Activated T-cell treated with anti-CD3 and anti-CD28 coated beads, Interleukin-2, amount 50 U/mL, for 24 hours (primary cell): Measurements from ENCODE around the gene CDKL5.
"Not testable (repeated sequence)": the region's sequence is repeated elsewhere in the genome, so short reads cannot be mapped to it uniquely, and the experiment has no call there.

Source experiments
- DNase-seq: peaks from one replicate; pipeline ENCODE4 v3.0.0-alpha.2; 2020
- H3K27ac Mint-ChIP-seq: 2 replicates; pipeline ENCODE4 v1.8.0; 2020; ENCODE audit warnings: mild to moderate bottlenecking, mixed read lengths
- H3K27me3 Mint-ChIP-seq: 2 replicates; pipeline ENCODE4 v1.8.0; 2020; ENCODE audit warnings: mixed read lengths
- H3K36me3 Mint-ChIP-seq: 2 replicates; pipeline ENCODE4 v1.8.0; 2020; ENCODE audit warnings: low read depth, mixed read lengths
- H3K4me1 Mint-ChIP-seq: 2 replicates; pipeline ENCODE4 v1.8.0; 2020; ENCODE audit warnings: low read depth, mixed read lengths
- H3K4me3 Mint-ChIP-seq: 2 replicates; pipeline ENCODE4 v1.8.0; 2020; ENCODE audit warnings: mild to moderate bottlenecking, moderate library complexity, mixed read lengths
- H3K9me3 Mint-ChIP-seq: 2 replicates; pipeline ENCODE4 v1.8.0; 2020; ENCODE audit warnings: mixed read lengths

CDKL5 gene

DNA sequence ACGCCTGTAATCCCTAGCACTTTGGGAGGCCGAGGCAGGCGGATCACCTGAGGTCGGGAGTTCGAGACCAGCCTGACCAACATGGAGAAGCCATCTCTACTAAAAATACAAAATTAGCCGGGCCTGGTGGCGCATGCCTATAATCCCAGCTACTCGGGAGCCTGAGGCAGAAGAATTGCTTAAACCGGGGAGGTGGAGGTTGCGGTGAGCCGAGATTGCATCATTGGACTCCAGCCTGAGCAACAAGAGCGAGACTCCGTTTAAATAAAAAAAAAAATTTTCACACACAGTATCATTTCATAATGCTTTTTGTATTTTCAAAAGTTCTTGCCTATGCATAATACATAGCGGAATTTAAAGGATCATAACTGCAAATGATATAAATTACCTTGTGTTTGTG is 7.9 kb downstream of the CDKL5 start:
- H3K36me3 Mint-ChIP-seq, H3K4me1 Mint-ChIP-seq, H3K9me3 Mint-ChIP-seq, H3K27me3 Mint-ChIP-seq, H3K27ac Mint-ChIP-seq, H3K4me3 Mint-ChIP-seq, DNase-seq: not testable (repeated sequence)

DNA sequence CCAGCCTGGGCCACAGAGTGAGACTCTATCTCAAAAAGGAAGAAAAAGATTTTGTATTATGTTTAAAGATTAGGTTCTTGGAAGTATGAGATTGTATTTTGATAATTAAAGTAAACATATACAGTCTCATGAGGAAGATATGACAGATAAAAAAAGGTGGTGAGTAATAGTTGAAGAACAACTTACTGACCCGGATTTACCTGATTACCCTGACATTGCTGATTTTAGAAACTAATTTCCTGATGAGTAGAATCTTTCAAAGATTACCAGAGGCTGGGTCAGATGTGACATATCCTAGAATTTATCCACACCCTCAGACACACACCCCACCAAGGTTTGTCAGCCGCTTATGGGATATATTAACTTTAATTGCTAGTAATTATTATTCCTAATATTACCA is 9.5 kb downstream of the CDKL5 start:
- Mint-ChIP-seq H3K27ac (no peak overlapping the region), H3K27me3 (peaks cover 2% of the 10 kb centered on the region), H3K4me1 (peaks cover 4% of the 10 kb centered on the region), H3K9me3 (no peaks in the 10 kb centered on the region), H3K4me3 (no peak overlapping the region), H3K36me3 (no peaks in the 10 kb centered on the region)
- DNase-seq = no peak

- H3K36me3 Mint-ChIP-seq = no peaks in the 10 kb centered on the region
- peaks cover 2% of the 10 kb centered on the region for H3K27me3 Mint-ChIP-seq
- no peaks in the 10 kb centered on the region for H3K9me3 Mint-ChIP-seq
- peaks cover 4% of the 10 kb centered on the region for H3K4me1 Mint-ChIP-seq
- DNase-seq = no peak
- H3K27ac Mint-ChIP-seq = no peak overlapping the region
- no peak overlapping the region for H3K4me3 Mint-ChIP-seq
Measured at GRCh38 chrX:18436017-18436416, 10.6 kb downstream of the CDKL5 start.

- Mint-ChIP-seq H3K36me3 (no peaks in the 10 kb centered on the region), H3K9me3 (no peaks in the 10 kb centered on the region), H3K4me1 (peaks cover 4% of the 10 kb centered on the region), H3K4me3 (no peak overlapping the region), H3K27me3 (no peaks in the 10 kb centered on the region), H3K27ac (no peak overlapping the region)
- DNase-seq = no peak
Measured at GRCh38 chrX:18440835-18441234, 15.4 kb downstream of the CDKL5 start.

- Mint-ChIP-seq H3K27me3 (peaks cover 4% of the 10 kb centered on the region), H3K9me3 (no peaks in the 10 kb centered on the region), H3K4me3 (no peak overlapping the region), H3K4me1 (no peaks in the 10 kb centered on the region), H3K36me3 (no peaks in the 10 kb centered on the region), H3K27ac (no peak overlapping the region)
- no peak for DNase-seq
Measured at GRCh38 chrX:18441780-18442367, 16.5 kb downstream of the CDKL5 start.

DNA sequence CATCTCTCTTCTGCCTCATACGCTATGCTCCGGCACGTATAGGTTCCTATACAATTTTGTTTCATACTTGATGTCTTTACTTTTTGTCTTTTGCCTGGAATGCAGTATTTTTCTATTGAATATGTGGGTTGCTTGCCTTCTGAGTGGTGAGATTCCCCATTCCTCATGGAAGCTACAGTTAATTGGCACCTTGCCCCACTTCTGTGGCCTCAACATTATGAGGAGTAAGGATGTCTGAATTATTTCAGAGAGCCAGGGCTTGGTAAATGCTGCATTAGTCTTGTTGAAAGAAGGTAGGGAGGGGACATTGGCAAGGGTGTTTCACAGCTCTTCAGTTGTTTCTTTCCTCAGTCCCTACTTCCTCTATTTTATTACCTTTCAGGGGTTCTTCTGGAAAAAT is 23.0 kb downstream of the CDKL5 start:
- H3K4me1 Mint-ChIP-seq = no peaks in the 10 kb centered on the region
- H3K9me3 Mint-ChIP-seq = no peaks in the 10 kb centered on the region
- peaks cover 7% of the 10 kb centered on the region for H3K27me3 Mint-ChIP-seq
- no peak overlapping the region for H3K27ac Mint-ChIP-seq
- no peak overlapping the region for H3K4me3 Mint-ChIP-seq
- H3K36me3 Mint-ChIP-seq = no peaks in the 10 kb centered on the region
- DNase-seq = no peak

- no peaks in the 10 kb centered on the region for H3K36me3 Mint-ChIP-seq
- H3K4me3 Mint-ChIP-seq = no peak overlapping the region
- peaks cover 7% of the 10 kb centered on the region for H3K27me3 Mint-ChIP-seq
- DNase-seq = no peak
- no peak overlapping the region for H3K27ac Mint-ChIP-seq
- H3K4me1 Mint-ChIP-seq = no peaks in the 10 kb centered on the region
- H3K9me3 Mint-ChIP-seq = no peaks in the 10 kb centered on the region
Measured at GRCh38 chrX:18449236-18449635, 23.8 kb downstream of the CDKL5 start.

DNA sequence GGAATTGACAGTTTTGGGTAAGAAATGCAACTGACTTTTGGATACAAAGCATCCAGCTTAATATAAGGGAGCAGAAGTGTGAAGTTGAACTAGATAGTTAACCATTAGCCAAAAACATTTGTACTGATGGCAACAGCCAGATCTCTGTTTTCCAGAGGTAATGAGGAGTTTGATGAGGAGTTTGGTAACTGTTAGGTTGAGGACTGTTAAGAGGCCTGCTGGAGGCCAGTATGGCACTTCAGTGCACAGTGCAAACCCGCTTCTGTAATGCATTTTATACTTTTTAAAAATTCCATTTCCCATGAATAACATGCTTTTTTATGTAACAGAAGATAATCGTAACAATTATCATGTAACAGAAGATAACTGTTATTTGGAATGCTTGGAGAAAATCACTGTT is 30.0 kb downstream of the CDKL5 start:
- Mint-ChIP-seq H3K27ac (no peak overlapping the region), H3K4me1 (peaks cover 2% of the 10 kb centered on the region)

GRCh38 chrX:18457000-18457399 is 31.6 kb downstream of the CDKL5 start:
- Mint-ChIP-seq H3K4me1 (peaks cover 2% of the 10 kb centered on the region), H3K27ac (no peak overlapping the region), H3K4me3 (no peak overlapping the region), H3K9me3 (no peaks in the 10 kb centered on the region), H3K36me3 (no peaks in the 10 kb centered on the region), H3K27me3 (peaks cover 7% of the 10 kb centered on the region)
- DNase-seq = no peak

More for the DNA sequence above, 30.0 kb downstream of the CDKL5 start:
- Mint-ChIP-seq H3K36me3 (no peaks in the 10 kb centered on the region), H3K27me3 (peaks cover 7% of the 10 kb centered on the region), H3K9me3 (no peaks in the 10 kb centered on the region), H3K4me3 (no peak overlapping the region)
- DNase-seq = no peak

DNA sequence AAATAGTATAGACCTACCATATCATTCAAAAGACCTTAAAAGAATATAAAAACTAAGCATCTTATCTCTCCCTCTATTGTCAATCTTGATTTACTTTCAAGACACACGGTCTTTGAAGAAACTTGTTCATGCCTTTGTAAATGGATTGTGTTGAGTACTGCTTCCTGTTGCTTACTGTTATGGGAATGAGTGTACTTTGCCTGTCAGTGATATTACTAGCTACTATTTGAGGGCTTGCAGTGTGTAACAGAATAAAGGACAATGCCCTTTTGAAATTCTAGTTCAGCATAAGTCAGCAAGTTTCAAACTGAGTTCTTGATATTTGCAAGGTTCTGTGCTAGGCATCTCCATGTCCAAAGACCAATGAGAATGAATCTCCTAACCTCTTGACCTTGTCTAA is 36.0 kb downstream of the CDKL5 start:
- no peaks in the 10 kb centered on the region for H3K36me3 Mint-ChIP-seq
- peaks cover 7% of the 10 kb centered on the region for H3K27me3 Mint-ChIP-seq
- DNase-seq = no peak
- no peak overlapping the region for H3K27ac Mint-ChIP-seq
- no peaks in the 10 kb centered on the region for H3K9me3 Mint-ChIP-seq
- H3K4me1 Mint-ChIP-seq = peaks cover 2% of the 10 kb centered on the region
- no peak overlapping the region for H3K4me3 Mint-ChIP-seq

- DNase-seq = no peak
- no peaks in the 10 kb centered on the region for H3K9me3 Mint-ChIP-seq
- H3K4me3 Mint-ChIP-seq = no peak overlapping the region
- no peak overlapping the region for H3K27ac Mint-ChIP-seq
- no peaks in the 10 kb centered on the region for H3K4me1 Mint-ChIP-seq
- H3K36me3 Mint-ChIP-seq = no peaks in the 10 kb centered on the region
- peaks cover 16% of the 10 kb centered on the region for H3K27me3 Mint-ChIP-seq
Measured at GRCh38 chrX:18464499-18464898, 39.1 kb downstream of the CDKL5 start.

GRCh38 chrX:18465051-18465450 is 39.6 kb downstream of the CDKL5 start:
- Mint-ChIP-seq H3K4me1 (no peaks in the 10 kb centered on the region), H3K4me3 (no peak overlapping the region), H3K36me3 (no peaks in the 10 kb centered on the region), H3K27ac (no peak overlapping the region), H3K9me3 (no peaks in the 10 kb centered on the region), H3K27me3 (peaks cover 16% of the 10 kb centered on the region)
- DNase-seq = no peak

DNA sequence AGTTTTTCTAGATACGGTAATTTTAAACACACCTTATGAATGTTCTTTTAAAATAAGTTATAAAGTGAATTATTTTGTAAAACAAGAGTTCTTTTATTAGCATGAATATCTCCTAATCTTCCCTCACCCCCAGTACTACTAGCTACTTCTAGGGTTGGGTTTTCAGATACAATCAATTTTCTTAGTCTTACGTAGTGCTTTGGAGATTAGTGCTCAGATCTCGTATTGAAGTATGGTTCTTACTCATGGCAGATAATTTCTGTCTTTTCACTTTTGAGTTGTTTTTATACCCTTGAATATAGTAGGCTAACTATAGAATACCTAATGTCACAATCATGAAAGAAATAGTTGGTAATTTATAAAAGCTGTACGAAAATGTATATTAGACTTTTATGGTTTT is 43.2 kb downstream of the CDKL5 start:
- DNase-seq = no peak
- no peaks in the 10 kb centered on the region for H3K4me1 Mint-ChIP-seq
- no peak overlapping the region for H3K4me3 Mint-ChIP-seq
- no peaks in the 10 kb centered on the region for H3K9me3 Mint-ChIP-seq
- no peak overlapping the region for H3K27ac Mint-ChIP-seq
- peaks cover 16% of the 10 kb centered on the region for H3K27me3 Mint-ChIP-seq
- no peaks in the 10 kb centered on the region for H3K36me3 Mint-ChIP-seq

- H3K27me3 Mint-ChIP-seq = peaks cover 13% of the 10 kb centered on the region
- no peaks in the 10 kb centered on the region for H3K4me1 Mint-ChIP-seq
- no peak overlapping the region for H3K27ac Mint-ChIP-seq
- H3K4me3 Mint-ChIP-seq = no peak overlapping the region
- no peaks in the 10 kb centered on the region for H3K36me3 Mint-ChIP-seq
- no peaks in the 10 kb centered on the region for H3K9me3 Mint-ChIP-seq
- DNase-seq = no peak
Measured at GRCh38 chrX:18471296-18471695, 45.9 kb downstream of the CDKL5 start.

GRCh38 chrX:18490806-18491555 is 65.6 kb downstream of the CDKL5 start:
- no peak for DNase-seq

More at GRCh38 chrX:18490806-18491555, 65.6 kb downstream of the CDKL5 start:
- Mint-ChIP-seq H3K9me3 (no peaks in the 10 kb centered on the region), H3K4me3 (no peak overlapping the region), H3K27me3 (no peaks in the 10 kb centered on the region), H3K36me3 (no peaks in the 10 kb centered on the region), H3K27ac (no peak overlapping the region), H3K4me1 (no peaks in the 10 kb centered on the region)
